Measurements from ENCODE around the gene MYH9.

Gene MYH9

DNA sequence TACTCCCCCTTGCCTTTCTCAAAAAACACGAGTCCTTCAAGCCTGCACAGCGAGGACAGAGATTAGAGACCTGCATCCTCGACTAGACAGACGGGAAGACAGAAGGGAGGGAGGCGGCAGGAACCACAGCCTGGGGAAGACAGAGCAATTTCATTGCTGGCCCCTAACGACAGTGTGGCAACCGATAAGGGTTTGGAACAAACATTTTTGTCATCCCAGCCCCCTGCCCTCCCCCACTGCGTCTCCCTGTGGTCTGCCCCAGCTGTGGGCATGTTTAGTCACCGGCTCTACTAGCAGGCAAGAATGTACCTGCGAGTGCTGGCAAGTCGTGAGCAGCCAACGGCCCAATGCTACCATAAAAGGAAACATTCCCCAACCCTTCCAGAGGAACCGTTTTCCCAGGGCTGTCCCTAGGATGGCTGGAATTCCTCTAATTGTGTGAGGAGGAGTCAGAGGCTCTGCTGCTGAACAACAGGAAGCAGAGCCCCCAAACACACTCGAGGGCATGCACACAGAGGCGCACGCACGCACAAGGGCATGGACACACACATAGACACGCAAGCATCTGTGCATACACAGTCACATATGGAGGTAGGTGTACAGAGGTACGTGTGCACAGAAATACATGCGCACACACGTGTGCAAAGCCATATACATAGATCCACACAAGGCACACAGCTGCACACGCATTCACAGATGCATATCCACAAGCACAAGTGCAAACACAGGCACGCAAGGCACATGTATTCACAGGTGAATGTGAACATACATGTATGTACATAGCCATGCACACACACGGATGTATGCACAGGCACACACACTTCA, 58.3 kb downstream of the MYH9 start:
- DNase-seq = peak; percentile 52

DNA sequence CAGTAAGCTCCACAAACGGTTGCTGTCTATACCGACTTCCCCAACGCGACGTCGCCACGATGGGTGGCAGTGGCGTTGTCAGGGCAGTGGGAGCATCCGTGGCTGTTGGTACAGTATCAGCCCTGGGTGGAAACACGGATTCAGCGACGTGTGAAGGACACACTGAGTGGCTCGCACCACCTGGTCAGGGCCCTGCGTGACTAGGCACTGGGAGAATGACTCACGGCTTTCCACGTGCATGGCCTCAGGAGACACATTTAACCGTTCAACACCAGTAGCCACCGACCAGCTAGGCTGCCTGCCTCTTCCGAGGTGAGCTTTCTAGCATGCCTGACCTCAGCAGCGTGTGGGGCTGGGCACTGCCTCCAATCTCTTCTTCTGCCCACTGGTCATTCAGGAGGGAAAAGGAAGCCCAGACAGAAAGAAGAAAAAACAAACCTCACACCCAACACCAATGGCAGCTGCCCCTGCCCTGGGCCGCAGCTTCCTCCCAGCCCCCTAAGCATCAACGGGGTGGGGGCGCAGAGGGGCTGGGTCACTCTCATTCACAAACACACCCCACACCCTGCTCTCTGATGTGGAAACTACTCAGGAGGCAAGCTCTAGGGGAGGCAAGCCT, 59.0 kb downstream of the MYH9 start:
- DNase-seq = no peak

DNA sequence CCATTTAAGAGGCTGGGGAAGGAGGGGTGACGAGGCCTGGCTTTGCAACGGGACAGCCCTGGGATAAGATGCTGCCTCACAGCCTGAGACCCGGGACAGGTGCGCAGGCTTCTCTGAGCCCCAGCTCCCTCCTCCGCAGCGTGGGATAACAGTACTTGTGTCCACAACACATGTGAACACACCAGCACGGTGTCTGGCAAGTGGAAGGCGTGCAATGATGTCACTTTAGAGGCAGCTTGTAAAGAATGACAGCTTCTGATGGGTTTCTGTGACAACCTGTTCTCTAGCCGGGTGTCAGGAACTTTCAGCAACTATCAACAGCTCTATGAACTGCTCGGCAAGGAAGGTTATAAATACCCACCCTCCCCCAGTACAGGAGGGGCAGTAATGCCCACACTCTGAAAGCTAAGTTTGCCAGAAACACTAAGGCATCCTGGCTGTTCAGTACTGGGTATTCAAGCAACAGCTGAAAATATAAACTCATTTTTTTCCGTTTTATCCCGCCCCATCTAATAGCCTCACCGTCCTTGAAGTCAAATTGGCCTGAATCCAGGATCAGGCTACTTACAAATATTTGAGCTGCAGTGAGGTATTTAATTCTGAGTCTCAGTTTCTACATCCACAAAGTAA, 59.7 kb downstream of the MYH9 start:
- no peak for DNase-seq

DNA sequence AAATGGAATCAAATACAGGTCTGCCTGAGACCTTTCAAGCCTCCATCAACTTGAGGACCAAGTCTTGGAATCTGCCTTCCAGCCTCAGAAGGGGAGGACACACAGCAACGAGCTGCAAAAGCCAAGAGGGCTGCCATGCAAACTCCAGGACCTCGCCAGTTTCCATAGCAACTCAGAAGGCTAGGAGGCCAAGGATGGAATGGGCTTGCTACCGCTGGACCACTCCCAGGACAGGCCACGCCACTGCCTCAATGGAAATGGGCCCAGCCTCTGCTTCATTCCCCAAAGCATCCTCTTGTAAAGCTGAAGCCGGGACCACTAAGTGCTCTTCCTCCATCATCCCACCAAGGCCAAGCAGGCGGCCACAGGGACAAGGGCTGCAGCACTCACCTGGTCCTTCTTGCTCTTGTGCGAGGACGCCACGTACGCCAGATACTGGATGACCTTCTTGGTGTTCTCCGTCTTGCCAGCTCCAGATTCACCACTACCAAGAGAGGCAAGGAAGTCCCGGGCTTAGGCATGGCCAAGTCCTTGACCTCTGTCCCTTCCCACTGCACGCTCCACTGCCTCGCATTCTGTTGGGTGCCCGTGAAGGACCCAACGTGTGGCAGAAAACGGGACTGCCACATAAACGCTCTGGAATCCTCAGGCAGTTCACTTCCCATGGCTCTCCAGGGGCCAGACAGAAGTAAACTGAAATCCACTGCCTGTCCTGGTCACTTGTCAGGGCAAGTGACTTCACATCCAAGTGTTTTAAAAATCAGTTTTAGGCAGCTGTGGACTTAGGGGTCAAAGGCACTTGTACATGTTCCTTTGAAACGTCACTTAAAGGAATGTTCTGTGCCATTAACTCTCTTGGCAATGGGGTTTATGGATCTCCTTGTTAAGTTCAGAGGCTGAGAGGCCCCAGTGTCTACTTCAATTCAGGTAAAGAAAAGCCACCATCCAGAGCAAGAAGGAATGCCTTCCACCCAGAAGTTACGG, 61.3 kb downstream of the MYH9 start:
- DNase-seq = no peak

DNA sequence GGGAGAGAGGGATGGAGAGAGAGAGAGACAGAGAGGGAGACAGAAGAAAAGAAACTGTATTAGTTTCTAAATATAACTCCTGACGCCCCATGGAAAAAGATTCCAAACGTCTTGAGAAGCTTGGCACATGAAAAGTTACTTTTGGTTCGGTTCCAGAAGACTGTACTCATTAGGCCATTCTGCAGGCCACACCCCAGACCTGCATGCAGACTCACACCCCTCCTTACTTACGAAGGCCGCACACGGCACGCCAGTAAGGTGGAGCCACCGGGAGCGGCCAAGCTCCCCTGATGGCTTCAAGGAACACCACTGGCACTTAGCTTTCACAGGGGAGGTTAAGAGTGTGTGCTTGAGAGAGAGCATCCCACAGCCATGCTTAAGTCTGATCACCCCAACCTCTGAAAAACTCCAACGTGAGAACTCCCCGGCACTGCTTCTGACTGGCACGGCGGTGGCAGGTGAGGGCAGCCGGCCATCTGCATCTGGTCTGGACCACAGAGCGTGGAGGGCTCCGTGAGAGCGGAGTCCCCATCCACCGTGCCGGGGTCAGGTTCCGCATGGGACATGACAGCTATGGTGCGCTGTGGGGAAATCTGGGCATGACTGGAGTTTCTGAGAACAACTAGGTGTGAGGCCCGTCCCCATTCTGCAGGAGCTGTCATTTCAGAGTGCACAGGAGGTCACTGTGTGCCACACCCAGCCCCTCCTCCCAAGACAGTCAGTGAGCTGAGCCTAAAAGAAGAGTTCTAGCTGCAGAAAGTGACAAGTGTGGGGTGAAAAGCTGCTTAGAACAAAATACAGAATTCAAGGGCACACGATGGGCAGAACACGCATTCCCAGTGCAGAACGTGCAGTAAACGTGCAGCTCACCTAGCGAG, 62.4 kb downstream of the MYH9 start:
- no peak for DNase-seq

DNA sequence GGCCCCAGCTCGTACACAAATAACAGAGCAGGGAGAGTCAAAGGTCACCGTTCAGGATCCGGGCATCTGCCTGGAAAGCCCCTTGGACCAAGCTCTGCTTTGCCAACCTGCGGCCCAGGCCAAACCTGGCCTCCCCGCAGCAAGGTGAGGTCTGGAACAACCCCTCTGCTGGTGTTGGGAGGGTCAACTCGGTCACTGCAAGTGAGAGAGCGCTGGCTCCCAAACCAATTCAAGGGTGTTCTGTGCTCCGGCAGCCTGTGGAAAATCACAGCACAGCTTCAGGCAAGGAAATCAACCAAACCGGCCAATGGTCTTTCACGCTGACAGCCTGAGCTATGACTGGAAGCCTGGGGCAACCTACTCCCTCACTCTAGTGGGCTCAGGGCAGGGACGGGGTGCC, 63.4 kb downstream of the MYH9 start:
- no peak for DNase-seq

DNA sequence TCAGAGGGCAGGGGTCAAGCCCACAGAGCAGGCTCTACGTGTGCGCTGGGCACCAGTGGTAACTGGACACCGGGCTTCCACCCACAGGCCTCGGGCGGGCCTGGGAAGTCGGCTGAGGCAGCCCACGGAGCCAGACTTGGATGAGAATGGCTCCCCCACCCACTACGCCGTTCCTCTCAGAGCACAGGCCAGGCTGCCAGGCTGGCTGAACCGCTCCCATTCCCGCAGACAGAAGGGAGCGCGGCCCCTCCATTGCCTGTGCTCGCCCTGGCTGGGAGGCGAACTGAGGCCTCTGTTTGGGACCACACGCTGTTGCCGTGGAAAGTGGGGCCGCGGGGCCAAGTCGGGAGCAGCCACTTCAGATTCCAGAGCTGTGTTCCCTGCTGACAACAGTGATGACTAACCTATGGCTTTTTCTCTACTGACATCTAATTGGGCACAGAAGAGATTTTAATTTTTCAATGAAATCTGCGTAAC, 63.9 kb downstream of the MYH9 start:
- DNase-seq = no peak

DNA sequence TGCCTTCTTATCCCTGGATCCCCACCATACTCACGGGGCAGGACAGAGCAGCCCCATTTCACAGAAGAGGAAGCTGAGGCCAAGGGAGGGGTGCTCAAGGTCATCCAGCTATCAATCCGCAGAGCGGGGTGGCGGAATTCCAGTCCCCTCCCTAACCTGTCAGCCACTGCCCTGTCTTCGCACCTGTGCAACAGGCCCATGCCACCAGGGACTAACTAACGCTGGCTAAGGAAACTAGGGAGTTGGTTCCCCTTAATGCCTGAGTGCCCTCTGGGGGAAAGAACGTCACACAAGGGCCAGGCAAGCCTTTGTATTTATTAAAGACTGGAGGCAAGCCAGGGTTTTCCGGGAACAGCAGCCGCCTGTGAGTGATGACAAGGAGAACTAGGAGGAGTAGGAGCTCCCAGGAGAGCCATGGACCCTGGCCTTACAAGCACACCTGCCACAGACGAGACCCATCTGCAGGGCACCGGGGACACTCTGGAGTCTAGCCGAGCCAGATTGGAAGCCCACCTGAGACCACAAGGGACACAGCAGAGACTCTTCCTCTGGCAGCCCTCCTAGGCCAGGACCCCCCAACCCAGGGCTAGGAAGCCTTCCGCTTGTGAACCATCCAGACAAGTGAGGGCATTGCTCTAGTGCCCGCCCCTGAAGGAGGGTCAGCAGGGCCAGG, 64.4 kb downstream of the MYH9 start:
- no peak for DNase-seq

DNA sequence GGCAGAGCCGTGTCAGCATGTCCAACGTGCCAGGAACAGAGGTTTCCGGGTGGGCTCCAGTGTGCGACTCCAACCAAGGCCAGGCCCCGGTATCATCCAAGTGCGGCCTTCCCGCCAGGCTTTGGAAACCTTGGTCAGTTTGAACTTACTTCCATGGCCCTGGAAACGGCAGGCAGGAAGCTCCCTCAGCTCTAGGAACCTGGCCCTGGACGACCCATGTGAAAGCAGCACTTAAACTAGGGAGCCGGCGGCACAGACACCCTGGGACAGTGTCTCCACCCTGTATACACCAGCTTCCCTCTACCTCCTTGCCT, 65.2 kb downstream of the MYH9 start:
- no peak for DNase-seq

DNA sequence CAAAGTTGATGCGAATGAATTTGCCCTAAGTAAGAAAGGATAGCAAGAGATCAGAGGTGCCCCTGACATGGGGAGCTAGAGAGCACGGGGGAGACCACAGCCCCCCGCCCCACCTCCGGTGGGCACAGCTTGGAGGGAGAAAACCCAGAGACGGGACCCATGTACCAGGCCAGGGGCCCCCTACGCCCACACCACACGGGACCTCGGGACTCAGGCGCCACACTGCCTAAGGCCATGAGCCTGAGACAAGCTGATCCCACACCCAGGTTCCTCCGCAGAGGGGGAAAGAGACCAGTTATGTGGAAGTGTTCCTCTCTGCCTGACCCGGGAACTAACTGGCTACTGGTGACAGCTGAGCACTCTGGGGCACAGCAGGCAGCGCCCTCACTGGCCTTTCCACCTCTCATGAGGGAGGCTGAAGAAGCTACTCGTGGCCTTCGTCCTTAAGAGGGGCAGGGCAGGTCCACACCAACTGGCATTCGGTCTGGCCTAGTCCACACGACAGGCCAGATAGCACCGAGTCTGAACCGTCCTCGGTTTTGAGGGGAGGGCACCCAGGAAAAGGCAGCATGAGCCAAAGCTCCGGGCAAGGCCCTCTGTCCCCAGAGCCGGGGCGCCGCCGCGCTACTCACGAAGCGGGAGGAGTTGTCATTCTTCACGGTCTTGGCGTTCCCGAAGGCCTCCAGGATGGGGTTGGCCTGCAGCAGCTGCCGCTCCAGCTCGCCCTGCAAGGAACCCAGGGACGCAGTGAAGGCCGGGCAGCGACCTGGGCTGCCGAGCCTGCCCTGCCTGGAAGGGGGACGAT, 65.8 kb downstream of the MYH9 start:
- no peak for DNase-seq

DNA sequence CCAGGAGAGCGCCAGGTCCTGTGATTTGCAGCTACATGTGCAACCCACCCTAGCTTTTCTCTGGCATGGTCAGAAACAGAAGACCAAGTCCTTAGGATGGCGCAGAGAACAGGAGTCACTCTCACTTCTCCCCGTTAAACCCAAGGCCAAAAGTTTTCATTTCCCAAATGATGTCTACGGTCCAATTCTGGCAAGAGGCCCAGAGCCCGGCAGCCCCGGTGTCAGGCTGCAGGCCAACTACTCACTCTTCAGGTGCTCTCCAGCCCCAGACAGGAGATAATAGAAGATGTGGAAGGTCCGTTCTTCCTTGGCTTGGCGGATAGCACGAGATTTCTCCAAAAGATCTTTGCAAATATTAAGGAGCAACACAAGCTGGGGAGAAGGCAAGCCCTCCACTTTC, 67.2 kb downstream of the MYH9 start:
- DNase-seq = no peak

DNA sequence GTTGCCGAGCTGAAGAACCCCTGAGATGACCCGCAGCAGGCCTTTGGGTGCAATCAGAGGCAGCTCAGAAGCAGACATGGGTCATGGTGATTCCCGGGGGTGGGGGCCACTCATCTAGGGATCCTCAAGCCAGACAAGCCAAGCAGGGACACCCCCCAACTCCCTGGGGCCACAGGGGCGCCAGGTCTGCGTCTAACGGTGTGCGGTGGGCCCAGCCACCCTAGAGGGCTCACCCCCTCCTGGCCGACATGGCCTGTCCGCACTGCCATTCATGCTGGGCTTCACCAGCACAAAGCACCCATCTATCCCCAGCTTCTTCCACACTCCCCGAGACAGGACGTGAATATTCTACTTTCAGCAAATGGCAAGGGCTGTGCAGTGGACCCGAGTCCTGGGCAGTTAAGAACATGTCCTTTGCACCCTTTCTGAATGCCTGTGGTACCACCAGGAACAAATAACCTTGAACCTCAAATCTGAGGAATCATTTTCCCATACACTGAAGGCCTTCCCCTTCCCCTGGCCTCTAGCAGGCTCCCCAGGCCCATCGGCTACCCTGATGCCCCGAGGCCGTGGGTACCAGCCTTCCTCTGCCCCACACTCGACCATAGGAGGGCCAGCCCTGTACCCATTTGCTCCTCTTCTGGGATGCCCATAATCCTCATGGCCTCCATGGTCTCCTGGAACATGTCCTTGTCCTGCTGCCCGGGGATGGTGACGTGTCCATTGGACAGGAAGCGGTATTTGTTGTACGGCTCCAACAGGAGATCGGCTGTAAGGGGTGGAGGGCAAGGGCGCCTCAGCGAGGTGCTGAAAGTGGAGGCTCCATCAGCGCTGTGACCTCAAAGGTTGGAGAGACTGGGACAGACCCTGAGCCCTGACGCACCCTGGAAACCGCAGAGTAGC, 67.9 kb downstream of the MYH9 start:
- DNase-seq = no peak

DNA sequence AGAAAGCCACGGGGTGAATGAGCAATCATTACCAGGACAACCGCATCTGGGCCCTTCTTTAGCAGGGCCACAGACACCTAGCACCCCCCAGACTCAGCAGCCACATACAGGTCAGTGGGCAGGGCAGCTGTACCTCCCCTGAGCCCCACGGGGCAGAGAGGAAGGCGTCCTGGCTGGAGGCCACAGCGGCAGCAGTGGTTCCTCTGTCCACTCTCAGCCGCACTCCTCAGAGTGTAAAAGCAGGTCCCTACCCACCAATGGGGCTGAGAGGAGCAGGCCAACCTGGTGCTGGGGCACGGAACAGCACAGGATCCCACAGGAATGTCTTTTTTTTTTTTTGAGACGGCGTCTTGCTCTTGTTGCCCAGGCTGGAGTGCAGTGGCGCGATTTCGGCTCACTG, 69.3 kb downstream of the MYH9 start:
- DNase-seq = no peak

DNA sequence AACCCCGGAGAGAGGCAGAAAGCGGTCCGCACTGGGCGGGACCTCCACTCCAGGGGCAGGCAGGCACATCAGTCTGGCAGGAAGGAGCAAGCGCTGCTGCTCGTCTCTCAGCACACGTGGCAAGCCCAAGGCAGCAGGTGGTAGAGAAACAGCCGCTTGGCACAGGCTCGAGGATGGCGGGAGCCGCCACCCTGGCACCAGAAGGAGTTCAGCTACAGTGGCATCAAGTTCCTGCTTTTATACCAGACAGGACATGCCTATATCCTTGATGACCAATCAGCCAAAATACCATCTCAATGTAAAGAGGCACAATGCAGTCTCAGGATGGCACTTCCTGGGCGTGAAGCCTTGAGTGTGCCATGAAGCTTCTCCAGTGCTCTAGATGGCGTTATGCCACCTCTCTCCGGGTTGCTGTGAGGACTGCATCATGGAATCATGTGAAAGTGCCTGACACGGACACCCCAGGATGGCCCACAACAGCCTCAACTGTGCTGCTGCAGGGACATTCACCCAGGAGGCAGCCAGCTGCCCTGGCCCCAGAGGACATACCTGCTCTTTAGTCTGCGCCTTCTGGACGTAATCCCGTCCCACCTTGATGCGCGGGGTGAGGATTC, 70.0 kb downstream of the MYH9 start:
- no peak for DNase-seq

DNA sequence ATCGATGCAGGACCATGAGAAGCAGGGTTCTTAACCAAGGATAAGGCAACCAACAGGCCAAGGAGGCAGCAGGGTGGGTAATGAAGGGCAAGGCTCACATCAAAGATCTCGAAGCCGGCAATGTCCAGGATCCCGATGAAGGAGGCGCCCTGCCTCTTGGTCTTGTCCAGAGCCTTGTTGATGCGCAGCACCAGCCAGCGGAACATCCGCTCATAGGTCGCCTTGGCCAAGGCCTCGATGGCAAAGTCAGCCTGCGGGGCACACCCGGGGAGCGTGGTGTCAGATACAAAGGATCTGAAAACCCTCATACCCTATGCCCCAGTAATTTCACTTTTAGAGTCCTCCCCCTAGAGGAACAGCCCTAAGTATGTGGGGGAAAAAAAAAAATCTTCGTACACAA, 71.3 kb downstream of the MYH9 start:
- DNase-seq = no peak

DNA sequence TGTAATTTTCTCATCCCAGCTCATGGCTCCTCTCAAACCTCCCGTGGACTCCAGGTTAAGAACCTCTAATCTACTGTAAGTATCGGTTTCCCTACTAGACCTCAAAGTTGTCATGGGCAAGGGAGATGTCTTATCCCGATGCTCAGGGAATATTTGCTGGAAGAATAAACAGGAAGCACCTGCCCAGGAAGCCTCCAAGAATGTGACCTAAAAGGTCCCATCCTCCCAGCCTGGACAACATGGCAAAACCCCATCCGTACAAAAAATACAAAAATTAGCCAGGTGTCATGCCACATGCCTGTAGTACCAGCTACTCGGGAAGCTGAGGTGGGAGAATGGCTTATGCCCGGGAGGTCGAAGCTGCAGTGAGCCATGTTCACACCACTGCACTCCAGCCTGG, 72.4 kb downstream of the MYH9 start:
- no peak for DNase-seq

DNA sequence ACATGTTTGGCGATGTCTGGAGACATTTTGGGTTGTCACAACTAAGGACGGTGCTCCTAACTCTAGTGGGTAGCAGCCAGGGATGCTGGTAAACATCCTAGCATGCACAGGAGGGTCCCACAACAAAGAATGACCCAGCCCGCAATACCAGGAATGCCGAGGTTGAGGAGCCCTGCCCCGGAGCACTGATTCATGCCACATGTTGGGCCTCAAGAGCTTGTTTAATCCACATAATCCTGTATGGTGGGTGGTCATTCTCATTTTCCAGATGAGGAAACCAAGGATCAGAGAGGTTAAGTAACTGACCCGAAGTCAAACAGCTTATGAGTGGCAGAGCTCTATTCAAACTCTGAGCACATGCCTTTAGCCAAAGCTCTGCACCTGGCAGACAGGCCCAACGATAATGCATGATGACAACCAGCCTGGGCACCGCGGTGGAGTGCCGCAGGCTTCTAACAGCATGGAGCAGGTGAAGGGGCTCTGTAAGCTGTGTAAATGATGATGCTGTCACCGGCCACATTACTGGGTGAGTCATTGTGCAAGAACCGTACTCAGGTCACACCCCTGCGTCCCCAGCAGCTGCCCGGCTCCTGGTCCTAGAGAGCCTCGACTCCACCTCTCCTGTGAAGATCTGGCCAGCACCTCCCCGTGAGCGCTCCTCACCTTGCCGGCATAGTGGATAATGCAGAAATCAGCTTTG, 76.2 kb downstream of the MYH9 start:
- DNase-seq = no peak

DNA sequence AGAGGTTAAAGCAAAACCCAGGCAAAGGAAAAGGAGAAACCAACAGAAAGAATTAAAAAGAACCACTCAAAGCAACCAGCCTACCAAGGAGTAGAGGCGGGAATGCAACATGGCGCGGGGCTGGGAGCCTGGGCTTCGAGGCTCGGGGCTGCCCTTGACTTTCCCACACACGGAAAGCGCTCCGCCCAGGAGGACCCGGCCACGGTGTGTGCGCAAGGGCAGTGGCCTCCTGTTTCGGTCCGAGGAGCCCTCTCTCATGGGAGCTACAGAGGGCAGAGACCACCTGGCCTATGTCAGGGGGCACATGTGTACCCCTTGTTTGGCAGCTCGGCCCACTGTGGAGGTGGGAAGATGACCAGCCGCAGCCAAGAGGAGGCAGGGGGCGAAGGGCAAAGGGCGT, 78.9 kb downstream of the MYH9 start:
- DNase-seq = no peak

All from NCI-H510A (cell line).